ENCODE measurements around the gene LAMB4.

LAMB4 gene

GRCh38 chr7:108001764-108002725, 128.1 kb downstream of the LAMB4 start:
- TF ChIP-seq SUZ12 (IDR thresholded peaks at IDR 0.05) = no peak
- no peak for TF ChIP-seq NFRKB (IDR thresholded peaks at IDR 0.05)
- no peak for TF ChIP-seq TARDBP (IDR thresholded peaks at IDR 0.05)
- TF ChIP-seq LEF1 (IDR thresholded peaks at IDR 0.05; ENCODE audit: borderline replicate concordance) = no peak
- TF ChIP-seq ARNT (IDR thresholded peaks at IDR 0.05) = no peak
- TF ChIP-seq ZNF384 (IDR thresholded peaks at IDR 0.05) = no peak
- TF ChIP-seq ELF4 (IDR thresholded peaks at IDR 0.05) = no peak
- no peak for TF ChIP-seq FOXM1 (IDR thresholded peaks at IDR 0.05; ENCODE audit: borderline replicate concordance)
- no peak for TF ChIP-seq BHLHE40 (IDR thresholded peaks at IDR 0.05; ENCODE audit: borderline replicate concordance)
- TF ChIP-seq L3MBTL2 (conservative IDR thresholded peaks at IDR 0.05) = no peak
- TF ChIP-seq CTBP1 (IDR thresholded peaks at IDR 0.05; ENCODE audit: borderline replicate concordance) = no peak
- TF ChIP-seq HDGF (IDR thresholded peaks at IDR 0.05; ENCODE audit: borderline replicate concordance) = no peak
- no peak for TF ChIP-seq FOXA1 (IDR thresholded peaks at IDR 0.05)
- no peak for TF ChIP-seq PKNOX1 (IDR thresholded peaks at IDR 0.05)
- no peak for TF ChIP-seq FOXK2 (IDR thresholded peaks at IDR 0.05)
- CTCF ChIA-PET = interaction anchor here (1.3 kb wide), 1 partner anchor 15 kb away, joined by 4 read pairs; no protein-coding TSS in a partner anchor
- POLR2A ChIA-PET = interaction anchor here (1.7 kb wide), 1 partner anchor 15 kb away, joined by 9 read pairs; no protein-coding TSS in a partner anchor
- DNase-seq (ENCODE audit: extremely low spot score) = no peak

- ChIA-PET POLR2A (no interaction called here), CTCF (no interaction called here)
- DNase-seq (ENCODE audit: extremely low spot score) = no peak
- TF ChIP-seq BHLHE40 (IDR thresholded peaks at IDR 0.05; ENCODE audit: borderline replicate concordance) (no peak), L3MBTL2 (conservative IDR thresholded peaks at IDR 0.05) (no peak)
These were observed 129.0 kb downstream of the LAMB4 start for GRCh38 chr7:108000875-108001763.

- ChIA-PET POLR2A (interaction anchor here (1.0 kb wide), 1 partner anchor 109 kb away, joined by 4 read pairs; the partner anchor contains the start of gene DLD), CTCF (interaction anchor here (0.7 to 1.3 kb wide), 2 partner anchors 20 to 78 kb away, joined by 3 to 6 read pairs; no protein-coding TSS in a partner anchor)
These were observed 130.2 kb downstream of the LAMB4 start for GRCh38 chr7:107999779-108000560.

GRCh38 chr7:107998660-107999480, 131.3 kb downstream of the LAMB4 start:
- no peak for DNase-seq (ENCODE audit: extremely low spot score)
- CTCF ChIA-PET = interaction anchor here (1.3 kb wide), 1 partner anchor 79 kb away, joined by 6 read pairs; no protein-coding TSS in a partner anchor
- POLR2A ChIA-PET = interaction anchor here (1.0 kb wide), 1 partner anchor 108 kb away, joined by 4 read pairs; the partner anchor contains the start of gene DLD
- no peak for TF ChIP-seq ELF4 (IDR thresholded peaks at IDR 0.05)

More at GRCh38 chr7:107999779-108000560, 130.2 kb downstream of the LAMB4 start:
- DNase-seq (ENCODE audit: extremely low spot score) = no peak
- TF ChIP-seq SP1 (IDR thresholded peaks at IDR 0.05) (no peak), BHLHE40 (IDR thresholded peaks at IDR 0.05; ENCODE audit: borderline replicate concordance) (no peak), FOXK2 (IDR thresholded peaks at IDR 0.05) (no peak)

- ChIA-PET POLR2A (no interaction called here), CTCF (interaction anchor here (1.3 kb wide), 1 partner anchor 80 kb away, joined by 6 read pairs; no protein-coding TSS in a partner anchor)
- TF ChIP-seq ELF4 (IDR thresholded peaks at IDR 0.05) (no peak), LEF1 (IDR thresholded peaks at IDR 0.05; ENCODE audit: borderline replicate concordance) (no peak), SP1 (IDR thresholded peaks at IDR 0.05) (no peak), L3MBTL2 (conservative IDR thresholded peaks at IDR 0.05) (no peak), HDGF (IDR thresholded peaks at IDR 0.05; ENCODE audit: borderline replicate concordance) (no peak), TARDBP (IDR thresholded peaks at IDR 0.05) (no peak), NFRKB (IDR thresholded peaks at IDR 0.05) (no peak), SUZ12 (IDR thresholded peaks at IDR 0.05) (no peak), FOXA1 (IDR thresholded peaks at IDR 0.05) (no peak), FOXK2 (IDR thresholded peaks at IDR 0.05) (no peak), PKNOX1 (IDR thresholded peaks at IDR 0.05) (no peak), ZNF384 (IDR thresholded peaks at IDR 0.05) (no peak), FOXM1 (IDR thresholded peaks at IDR 0.05; ENCODE audit: borderline replicate concordance) (no peak), ARNT (IDR thresholded peaks at IDR 0.05) (no peak), BHLHE40 (IDR thresholded peaks at IDR 0.05; ENCODE audit: borderline replicate concordance) (no peak), CTBP1 (IDR thresholded peaks at IDR 0.05; ENCODE audit: borderline replicate concordance) (no peak)
- DNase-seq (ENCODE audit: extremely low spot score) = no peak
These were observed 132.0 kb downstream of the LAMB4 start for GRCh38 chr7:107998150-107998549.
